Panc1 (cell line): ENCODE measurements around the gene ELANE. TPM values are rescaled to one million over a fixed set of nuclear protein-coding genes. Genes with fewer than 3 reads are reported as not detected.
A peak's percentile ranks its signal among the peaks of the same experiment; 100 is the strongest.

ENCODE experiments used
- ATAC-seq: fragments of 200-7000 bp; cut with Tn5 transposase; 2 replicates; pipeline ENCODE4 v1.9.1; 2020; ENCODE audit warnings: mild to moderate bottlenecking, moderate library complexity
- BruUV-seq: library from RNA; stranded (reverse); fragments of 400-500 nt; replicated peaks from 2 replicates; lab custom pipeline; 2021; lab: Mats Ljungman, UMichigan
- CTCF ChIA-PET: fragments of 300-600 bp; sonication (Branson Sonifier 250); formaldehyde crosslinking; loops from one replicate; lab custom pipeline; 2022; ENCODE audit warnings: antibody characterized with exemption; lab: Charles Lee
- POLR2A ChIA-PET: fragments of 300-600 bp; sonication (Branson Sonifier 250); formaldehyde crosslinking; loops from one replicate; lab custom pipeline; 2022; ENCODE audit warnings: antibody characterized with exemption; lab: Charles Lee
- DNase-seq: peaks from one replicate; pipeline ENCODE4 v3.0.0-alpha.2; 2010; ENCODE audit warnings: low read depth, low spot score
- H3K27ac ChIP-seq: 2 replicates; pipeline ENCODE4 v1.5.1; 2011; ENCODE audit warnings: mild to moderate bottlenecking, low read length, inconsistent platforms
- H3K27me3 ChIP-seq: fragments of 200-500 bp; sonication (Bioruptor generic); 2 replicates; pipeline ENCODE4 v1.6.0; 2014; ENCODE audit warnings: low read length, inconsistent platforms; ENCODE audit not compliant: control insufficient read depth, insufficient read depth
- H3K36me3 ChIP-seq: fragments of 200-500 bp; sonication (Bioruptor generic); 2 replicates; pipeline ENCODE4 v1.5.1; 2014; ENCODE audit warnings: inconsistent platforms, mild to moderate bottlenecking, low read length, moderate library complexity; ENCODE audit not compliant: control insufficient read depth, insufficient read depth
- H3K4me1 ChIP-seq: 2 replicates; pipeline ENCODE4 v1.5.1; 2011; ENCODE audit warnings: inconsistent platforms, mild to moderate bottlenecking, low read length, moderate library complexity; ENCODE audit not compliant: control insufficient read depth, insufficient read depth
- H3K4me3 ChIP-seq, 2 experiments: 2 replicates each; pipeline ENCODE4 v1.5.1; 2011 to 2012; ENCODE audit warnings: low read depth in 2 of 2, low read length in 2 of 2, mild to moderate bottlenecking in 2 of 2, inconsistent platforms in 1 of 2, moderate library complexity in 1 of 2
- H3K9me3 ChIP-seq: fragments of 200-500 bp; sonication (Bioruptor generic); 2 replicates; pipeline ENCODE4 v1.5.1; 2014; ENCODE audit warnings: low read depth, mild to moderate bottlenecking, inconsistent platforms, low read length, moderate library complexity; ENCODE audit not compliant: control insufficient read depth, insufficient read depth
- POLR2AphosphoS5 ChIP-seq: IDR thresholded peaks from 2 replicates; pipeline ENCODE4 v1.6.1; 2012; ENCODE audit warnings: mild to moderate bottlenecking, low read depth, low read length, moderate library complexity
- SIN3A ChIP-seq: IDR thresholded peaks from 2 replicates; pipeline ENCODE4 v1.6.1; 2012; ENCODE audit warnings: low read depth, mild to moderate bottlenecking, low read length, moderate library complexity, borderline replicate concordance; ENCODE audit not compliant: insufficient read depth
- TCF7L2 ChIP-seq: IDR thresholded peaks from 2 replicates; pipeline ENCODE4 v1.6.1; 2011; ENCODE audit warnings: mild to moderate bottlenecking, low read depth, low read length, inconsistent platforms
- in situ Hi-C: cut with HindIII; loops from 2 replicates; pipeline ENCODE4 v1.10.0; 2016; ENCODE audit warnings: low sequenced_read_pairs, low pct_unique_long_range_greater_than_20kb
- intact Hi-C: fragments of 100-400 bp; cut with micrococcal nuclease; formaldehyde crosslinking; loops from one replicate; pipeline ENCODE4 v1.10.0; 2022; ENCODE audit not compliant: unreplicated experiment
- total RNA-seq: library from RNA; stranded (reverse); gene quantifications from one replicate; pipeline ENCODE4 v1.2.1, GENCODE V29; 2021; ENCODE audit not compliant: unreplicated experiment
- TF ChIP-seq, protein P1 (sequence below): fragments of 450-650 bp; IDR thresholded peaks from 2 replicates; pipeline ENCODE4 v1.5.1; 2017; ENCODE audit warnings: mild to moderate bottlenecking
- TF ChIP-seq, protein P2 (sequence below), 2 experiments: IDR thresholded peaks; 2 replicates each; pipeline ENCODE4 v1.6.1; 2011 to 2012; ENCODE audit warnings: low read depth in 2 of 2, control low read depth in 1 of 2, low read length in 1 of 2, mild to moderate bottlenecking in 1 of 2, moderate library complexity in 1 of 2; ENCODE audit not compliant: insufficient read depth in 1 of 2

ELANE gene
- total RNA-seq, 1 experiment from 2014 or later: 0.57 TPM

DNA sequence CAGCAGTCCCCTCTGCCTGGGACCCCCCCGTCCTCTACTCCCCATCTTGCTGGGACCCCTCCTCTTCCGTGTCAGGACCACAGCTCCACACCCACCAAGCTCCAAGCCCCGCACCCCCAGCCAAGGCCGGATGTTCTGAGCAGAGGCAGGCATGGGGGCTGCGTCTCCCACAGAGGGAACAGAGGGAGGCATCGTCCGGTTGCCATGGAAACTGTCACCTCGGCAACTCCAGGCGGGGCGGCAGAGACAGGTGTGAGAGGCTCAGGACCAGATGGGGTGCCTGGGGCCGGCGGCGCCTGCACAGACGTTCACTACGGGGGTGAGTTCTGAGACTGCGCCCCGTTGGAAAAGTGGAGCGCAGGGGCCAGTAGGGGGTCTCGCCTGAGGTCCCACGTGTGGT is 46.6 kb downstream of the ELANE start:
- Histone ChIP-seq H3K4me3 (no peak overlapping the region), H3K4me1 (no peaks in the 10 kb centered on the region), H3K36me3 (no peaks in the 10 kb centered on the region), H3K27me3 (no peaks in the 10 kb centered on the region), H3K9me3 (no peaks in the 10 kb centered on the region), H3K27ac (no peak overlapping the region)
- in situ Hi-C loops (no loop called here), intact Hi-C loops (no loop called here)
- BruUV-seq: no TSS peak
- POLR2A ChIA-PET: interaction anchor here (0.6 kb wide), 1 partner anchor 20 kb away, joined by 4 read pairs; no protein-coding TSS in a partner anchor
- no peak for TF ChIP-seq TCF7L2
- TF ChIP-seq, protein P1, sequence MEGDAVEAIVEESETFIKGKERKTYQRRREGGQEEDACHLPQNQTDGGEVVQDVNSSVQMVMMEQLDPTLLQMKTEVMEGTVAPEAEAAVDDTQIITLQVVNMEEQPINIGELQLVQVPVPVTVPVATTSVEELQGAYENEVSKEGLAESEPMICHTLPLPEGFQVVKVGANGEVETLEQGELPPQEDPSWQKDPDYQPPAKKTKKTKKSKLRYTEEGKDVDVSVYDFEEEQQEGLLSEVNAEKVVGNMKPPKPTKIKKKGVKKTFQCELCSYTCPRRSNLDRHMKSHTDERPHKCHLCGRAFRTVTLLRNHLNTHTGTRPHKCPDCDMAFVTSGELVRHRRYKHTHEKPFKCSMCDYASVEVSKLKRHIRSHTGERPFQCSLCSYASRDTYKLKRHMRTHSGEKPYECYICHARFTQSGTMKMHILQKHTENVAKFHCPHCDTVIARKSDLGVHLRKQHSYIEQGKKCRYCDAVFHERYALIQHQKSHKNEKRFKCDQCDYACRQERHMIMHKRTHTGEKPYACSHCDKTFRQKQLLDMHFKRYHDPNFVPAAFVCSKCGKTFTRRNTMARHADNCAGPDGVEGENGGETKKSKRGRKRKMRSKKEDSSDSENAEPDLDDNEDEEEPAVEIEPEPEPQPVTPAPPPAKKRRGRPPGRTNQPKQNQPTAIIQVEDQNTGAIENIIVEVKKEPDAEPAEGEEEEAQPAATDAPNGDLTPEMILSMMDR: no peak
- TF ChIP-seq POLR2AphosphoS5: no peak
- TF ChIP-seq, protein P2, sequence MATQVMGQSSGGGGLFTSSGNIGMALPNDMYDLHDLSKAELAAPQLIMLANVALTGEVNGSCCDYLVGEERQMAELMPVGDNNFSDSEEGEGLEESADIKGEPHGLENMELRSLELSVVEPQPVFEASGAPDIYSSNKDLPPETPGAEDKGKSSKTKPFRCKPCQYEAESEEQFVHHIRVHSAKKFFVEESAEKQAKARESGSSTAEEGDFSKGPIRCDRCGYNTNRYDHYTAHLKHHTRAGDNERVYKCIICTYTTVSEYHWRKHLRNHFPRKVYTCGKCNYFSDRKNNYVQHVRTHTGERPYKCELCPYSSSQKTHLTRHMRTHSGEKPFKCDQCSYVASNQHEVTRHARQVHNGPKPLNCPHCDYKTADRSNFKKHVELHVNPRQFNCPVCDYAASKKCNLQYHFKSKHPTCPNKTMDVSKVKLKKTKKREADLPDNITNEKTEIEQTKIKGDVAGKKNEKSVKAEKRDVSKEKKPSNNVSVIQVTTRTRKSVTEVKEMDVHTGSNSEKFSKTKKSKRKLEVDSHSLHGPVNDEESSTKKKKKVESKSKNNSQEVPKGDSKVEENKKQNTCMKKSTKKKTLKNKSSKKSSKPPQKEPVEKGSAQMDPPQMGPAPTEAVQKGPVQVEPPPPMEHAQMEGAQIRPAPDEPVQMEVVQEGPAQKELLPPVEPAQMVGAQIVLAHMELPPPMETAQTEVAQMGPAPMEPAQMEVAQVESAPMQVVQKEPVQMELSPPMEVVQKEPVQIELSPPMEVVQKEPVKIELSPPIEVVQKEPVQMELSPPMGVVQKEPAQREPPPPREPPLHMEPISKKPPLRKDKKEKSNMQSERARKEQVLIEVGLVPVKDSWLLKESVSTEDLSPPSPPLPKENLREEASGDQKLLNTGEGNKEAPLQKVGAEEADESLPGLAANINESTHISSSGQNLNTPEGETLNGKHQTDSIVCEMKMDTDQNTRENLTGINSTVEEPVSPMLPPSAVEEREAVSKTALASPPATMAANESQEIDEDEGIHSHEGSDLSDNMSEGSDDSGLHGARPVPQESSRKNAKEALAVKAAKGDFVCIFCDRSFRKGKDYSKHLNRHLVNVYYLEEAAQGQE (IDR thresholded peaks at IDR 0.05; ENCODE audit: insufficient read depth in 1 of 2, low read depth in 2 of 2, low read length in 1 of 2): no peak
- no peak for TF ChIP-seq SIN3A
- CTCF ChIA-PET: no interaction called here
- no peak for DNase-seq
- no peak for ATAC-seq

DNA sequence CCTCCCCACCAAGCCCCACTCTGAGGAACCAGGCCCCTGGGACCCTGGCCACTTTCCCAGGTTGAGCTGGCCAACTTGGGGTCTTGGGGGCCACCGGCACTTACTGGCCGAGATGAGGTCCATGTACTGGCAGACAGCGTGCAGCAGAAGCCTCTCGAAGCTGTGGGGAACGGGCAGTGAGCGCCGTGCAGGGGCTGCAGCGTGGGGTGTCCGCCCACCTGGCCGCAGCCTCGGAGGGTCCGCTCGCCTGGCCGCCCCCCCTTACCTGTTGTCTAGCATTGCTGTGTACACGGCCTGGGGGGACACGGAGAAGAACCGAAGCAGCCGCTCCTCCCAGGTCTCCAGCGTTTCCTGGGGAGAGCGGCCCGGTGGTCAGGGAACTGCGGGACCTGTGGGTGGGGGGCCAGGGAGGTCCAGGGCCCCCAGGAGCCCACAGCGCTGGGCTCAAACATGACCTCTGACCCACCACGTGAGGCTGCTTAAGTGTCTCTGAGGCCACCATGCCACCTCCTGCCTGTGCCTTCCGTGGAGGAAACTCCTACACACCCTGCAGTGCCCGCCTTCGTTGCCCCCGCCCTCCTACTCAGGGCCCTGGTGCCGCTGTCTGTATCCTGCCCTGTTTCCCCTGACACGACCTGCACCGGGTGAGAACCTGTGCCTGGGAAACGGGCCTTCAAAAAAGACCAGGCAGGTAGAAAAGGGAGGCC is 47.4 kb downstream of the ELANE start:
- Histone ChIP-seq H3K9me3 (no peaks in the 10 kb centered on the region), H3K27me3 (no peaks in the 10 kb centered on the region), H3K27ac (no peak overlapping the region), H3K4me1 (no peaks in the 10 kb centered on the region), H3K36me3 (no peaks in the 10 kb centered on the region), H3K4me3 (no peak overlapping the region)
- no TSS peak for BruUV-seq
- DNase-seq (no peak), ATAC-seq (peak; percentile 31; the same call in 1 of the 2 replicates)
- CTCF ChIA-PET: no interaction called here
- intact Hi-C loops (no loop called here), in situ Hi-C loops (no loop called here)
- TF ChIP-seq TCF7L2 (no peak), POLR2AphosphoS5 (no peak), SIN3A (no peak)
- TF ChIP-seq, protein P2 (IDR thresholded peaks at IDR 0.05; ENCODE audit: insufficient read depth in 1 of 2, low read depth in 2 of 2, low read length in 1 of 2): no peak
- TF ChIP-seq, protein P1: no peak
- POLR2A ChIA-PET: no interaction called here
